Measurements from ENCODE around the gene TXNRD3.

- TF ChIP-seq, protein P1, sequence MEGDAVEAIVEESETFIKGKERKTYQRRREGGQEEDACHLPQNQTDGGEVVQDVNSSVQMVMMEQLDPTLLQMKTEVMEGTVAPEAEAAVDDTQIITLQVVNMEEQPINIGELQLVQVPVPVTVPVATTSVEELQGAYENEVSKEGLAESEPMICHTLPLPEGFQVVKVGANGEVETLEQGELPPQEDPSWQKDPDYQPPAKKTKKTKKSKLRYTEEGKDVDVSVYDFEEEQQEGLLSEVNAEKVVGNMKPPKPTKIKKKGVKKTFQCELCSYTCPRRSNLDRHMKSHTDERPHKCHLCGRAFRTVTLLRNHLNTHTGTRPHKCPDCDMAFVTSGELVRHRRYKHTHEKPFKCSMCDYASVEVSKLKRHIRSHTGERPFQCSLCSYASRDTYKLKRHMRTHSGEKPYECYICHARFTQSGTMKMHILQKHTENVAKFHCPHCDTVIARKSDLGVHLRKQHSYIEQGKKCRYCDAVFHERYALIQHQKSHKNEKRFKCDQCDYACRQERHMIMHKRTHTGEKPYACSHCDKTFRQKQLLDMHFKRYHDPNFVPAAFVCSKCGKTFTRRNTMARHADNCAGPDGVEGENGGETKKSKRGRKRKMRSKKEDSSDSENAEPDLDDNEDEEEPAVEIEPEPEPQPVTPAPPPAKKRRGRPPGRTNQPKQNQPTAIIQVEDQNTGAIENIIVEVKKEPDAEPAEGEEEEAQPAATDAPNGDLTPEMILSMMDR (optimal IDR thresholded peaks at IDR 0.05 in 1 of 3, IDR thresholded peaks at IDR 0.05 in 1 of 3, conservative IDR thresholded peaks at IDR 0.05 in 1 of 3; ENCODE audit: extremely low read depth in 1 of 3, insufficient read depth in 2 of 3, low read length in 3 of 3): no peak
- TF ChIP-seq EZH2 (IDR thresholded peaks at IDR 0.05; ENCODE audit: low read length): no peak
Observed at GRCh38 chr3:126665959-126666657, 11.2 kb upstream of the TXNRD3 start.

Data from keratinocyte (primary cell).